ENCODE data around the gene PDK2. TPM values are rescaled to one million over a fixed set of nuclear protein-coding genes. Genes with fewer than 3 reads are reported as not detected.

Gene PDK2
- total and polyA plus RNA-seq, 2 donors (not counting 1 experiment from before 2014, with no cell fraction given), result 19.2 to 41.0 TPM

DNA sequence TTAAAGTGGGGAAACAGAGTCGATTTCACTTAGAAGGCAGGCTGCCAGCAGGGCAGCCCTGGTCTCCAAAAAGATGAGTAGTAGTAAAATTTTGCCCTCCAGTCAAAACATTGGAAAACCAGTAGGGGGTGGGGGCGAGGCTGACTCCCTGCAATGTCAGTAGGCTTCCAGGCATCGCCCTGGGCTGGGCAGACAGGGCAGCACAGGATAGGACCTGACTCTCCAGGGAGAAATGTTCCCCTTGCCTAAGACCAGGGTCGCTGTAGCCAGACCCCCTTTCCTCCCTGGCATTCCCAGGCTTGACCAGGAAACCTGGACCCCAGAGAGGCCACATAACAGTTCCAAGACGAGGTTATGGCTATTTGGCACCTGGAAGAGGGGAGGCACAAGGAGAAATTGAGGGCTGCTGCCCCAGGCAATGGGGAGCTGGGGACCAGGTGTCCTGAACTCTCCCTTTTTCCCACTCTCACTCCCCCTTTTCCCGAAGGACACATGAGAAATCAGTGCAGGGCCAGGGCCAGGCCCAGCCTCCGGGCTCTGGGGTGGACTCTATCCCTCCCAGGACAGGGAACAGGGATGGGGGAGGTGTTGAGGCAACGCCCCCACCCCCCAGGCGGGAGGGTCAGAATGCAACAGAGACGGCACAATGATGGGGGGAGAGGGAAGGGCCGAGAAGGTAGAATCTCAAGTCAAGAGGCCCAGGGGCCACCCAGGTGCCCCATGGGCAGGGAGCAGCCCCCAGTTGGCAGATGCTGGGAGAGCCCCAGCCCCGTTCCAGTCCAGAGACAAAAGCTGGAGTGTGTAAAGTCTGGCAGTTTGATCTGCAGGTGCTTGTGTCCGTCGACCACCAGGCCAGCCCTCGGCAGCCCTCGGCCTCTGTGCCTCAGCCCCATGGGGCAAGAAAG, 39.3 kb downstream of the PDK2 start:
- Histone ChIP-seq H3K27ac (ENCODE audit: insufficient read depth, low read length) (no peak overlapping the region), H3K9me3 (ENCODE audit: control insufficient read depth, insufficient read depth, low read depth, low read length) (no peaks in the 10 kb centered on the region), H3K4me1 (ENCODE audit: control insufficient read depth, extremely low read depth, insufficient read depth, low read length) (peaks cover 14% of the 10 kb centered on the region), H3K9ac (ENCODE audit: insufficient read depth, low read length) (no peak overlapping the region), H3K36me3 (ENCODE audit: control insufficient read depth, insufficient read depth, low read length) (peaks cover 32% of the 10 kb centered on the region), H3K79me2 (ENCODE audit: control insufficient read depth, insufficient read depth, low read length) (no peaks in the 10 kb centered on the region), H3K4me2 (ENCODE audit: extremely low read depth, insufficient read depth, low read length) (no peak overlapping the region), H2AFZ (ENCODE audit: low read length) (no peak overlapping the region), H3K27me3 (ENCODE audit: control insufficient read depth, insufficient read depth, low read length) (no peaks in the 10 kb centered on the region), H3K4me3 (replicated peaks in 1 of 4; ENCODE audit: control extremely low read depth in 1 of 4, insufficient read depth in 1 of 4, low read depth in 3 of 4, low read length in 4 of 4) (no peak overlapping the region), H4K20me1 (ENCODE audit: control insufficient read depth, extremely low read depth, insufficient read depth, low read length) (no peaks in the 10 kb centered on the region)
- no peak for DNase-seq (ENCODE audit: low read depth in 2 of 2)
- TF ChIP-seq, protein P1, sequence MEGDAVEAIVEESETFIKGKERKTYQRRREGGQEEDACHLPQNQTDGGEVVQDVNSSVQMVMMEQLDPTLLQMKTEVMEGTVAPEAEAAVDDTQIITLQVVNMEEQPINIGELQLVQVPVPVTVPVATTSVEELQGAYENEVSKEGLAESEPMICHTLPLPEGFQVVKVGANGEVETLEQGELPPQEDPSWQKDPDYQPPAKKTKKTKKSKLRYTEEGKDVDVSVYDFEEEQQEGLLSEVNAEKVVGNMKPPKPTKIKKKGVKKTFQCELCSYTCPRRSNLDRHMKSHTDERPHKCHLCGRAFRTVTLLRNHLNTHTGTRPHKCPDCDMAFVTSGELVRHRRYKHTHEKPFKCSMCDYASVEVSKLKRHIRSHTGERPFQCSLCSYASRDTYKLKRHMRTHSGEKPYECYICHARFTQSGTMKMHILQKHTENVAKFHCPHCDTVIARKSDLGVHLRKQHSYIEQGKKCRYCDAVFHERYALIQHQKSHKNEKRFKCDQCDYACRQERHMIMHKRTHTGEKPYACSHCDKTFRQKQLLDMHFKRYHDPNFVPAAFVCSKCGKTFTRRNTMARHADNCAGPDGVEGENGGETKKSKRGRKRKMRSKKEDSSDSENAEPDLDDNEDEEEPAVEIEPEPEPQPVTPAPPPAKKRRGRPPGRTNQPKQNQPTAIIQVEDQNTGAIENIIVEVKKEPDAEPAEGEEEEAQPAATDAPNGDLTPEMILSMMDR (conservative IDR thresholded peaks at IDR 0.05 in 1 of 2, IDR thresholded peaks at IDR 0.05 in 1 of 2; ENCODE audit: low read depth in 1 of 2, low read length in 2 of 2), result peak in 1 of 2 donors; percentile 4
- no peak for TF ChIP-seq EZH2 (IDR thresholded peaks at IDR 0.05; ENCODE audit: low read length, missing control alignments)

DNA sequence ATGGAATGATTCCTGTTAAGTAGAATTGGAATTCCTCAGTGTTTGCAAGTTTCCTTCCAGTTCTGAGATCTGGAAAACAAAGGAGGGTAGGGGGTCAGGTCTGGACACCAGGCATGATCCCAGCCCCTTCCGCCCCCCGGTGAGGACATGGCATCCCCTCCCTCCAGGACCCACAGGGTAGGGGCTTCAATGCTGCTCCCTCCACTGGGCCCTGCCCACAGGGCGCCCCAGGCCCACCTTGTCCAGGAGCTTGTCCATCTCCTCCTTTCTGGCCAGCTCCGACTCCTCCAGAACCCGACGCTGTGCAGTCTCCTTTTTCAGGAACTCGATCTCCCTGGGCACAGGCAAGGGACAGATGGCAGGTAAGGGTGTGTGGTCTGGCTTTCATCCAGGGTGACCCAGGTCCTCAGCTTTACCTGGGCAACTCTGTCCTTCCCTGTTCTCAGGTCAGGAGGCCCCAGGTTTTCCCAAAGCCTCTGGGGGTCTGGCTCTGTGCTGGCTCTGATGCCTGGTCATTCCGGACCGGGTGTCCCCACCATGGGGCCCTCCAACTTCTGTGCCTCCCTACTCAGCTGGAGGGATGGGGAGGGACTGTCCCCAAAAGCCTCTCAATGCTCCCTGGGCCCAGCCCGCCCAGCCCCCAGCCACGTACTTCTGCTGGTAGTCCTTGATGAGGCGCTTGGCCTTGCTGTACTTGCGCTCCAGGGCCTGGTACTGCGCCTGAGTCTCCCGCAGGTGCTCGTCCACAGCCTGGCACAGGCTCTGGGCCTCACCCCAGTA, 40.4 kb downstream of the PDK2 start:
- Histone ChIP-seq H3K9me3 (ENCODE audit: control insufficient read depth, insufficient read depth, low read depth, low read length) (no peaks in the 10 kb centered on the region), H3K9ac (ENCODE audit: insufficient read depth, low read length) (no peak overlapping the region), H3K27ac (ENCODE audit: insufficient read depth, low read length) (no peak overlapping the region), H4K20me1 (ENCODE audit: control insufficient read depth, extremely low read depth, insufficient read depth, low read length) (no peaks in the 10 kb centered on the region), H3K4me1 (ENCODE audit: control insufficient read depth, extremely low read depth, insufficient read depth, low read length) (peaks cover 14% of the 10 kb centered on the region), H2AFZ (ENCODE audit: low read length) (no peak overlapping the region), H3K4me3 (replicated peaks in 1 of 4; ENCODE audit: control extremely low read depth in 1 of 4, insufficient read depth in 1 of 4, low read depth in 3 of 4, low read length in 4 of 4) (no peak overlapping the region), H3K79me2 (ENCODE audit: control insufficient read depth, insufficient read depth, low read length) (no peaks in the 10 kb centered on the region), H3K4me2 (ENCODE audit: extremely low read depth, insufficient read depth, low read length) (no peak overlapping the region), H3K36me3 (ENCODE audit: control insufficient read depth, insufficient read depth, low read length) (peaks cover 41% of the 10 kb centered on the region), H3K27me3 (ENCODE audit: control insufficient read depth, insufficient read depth, low read length) (no peaks in the 10 kb centered on the region)
- TF ChIP-seq EZH2 (IDR thresholded peaks at IDR 0.05; ENCODE audit: low read length, missing control alignments), result no peak
- TF ChIP-seq, protein P1 (conservative IDR thresholded peaks at IDR 0.05 in 1 of 2, IDR thresholded peaks at IDR 0.05 in 1 of 2; ENCODE audit: low read depth in 1 of 2, low read length in 2 of 2), result no peak
- DNase-seq (ENCODE audit: low read depth in 2 of 2), result no peak

DNA sequence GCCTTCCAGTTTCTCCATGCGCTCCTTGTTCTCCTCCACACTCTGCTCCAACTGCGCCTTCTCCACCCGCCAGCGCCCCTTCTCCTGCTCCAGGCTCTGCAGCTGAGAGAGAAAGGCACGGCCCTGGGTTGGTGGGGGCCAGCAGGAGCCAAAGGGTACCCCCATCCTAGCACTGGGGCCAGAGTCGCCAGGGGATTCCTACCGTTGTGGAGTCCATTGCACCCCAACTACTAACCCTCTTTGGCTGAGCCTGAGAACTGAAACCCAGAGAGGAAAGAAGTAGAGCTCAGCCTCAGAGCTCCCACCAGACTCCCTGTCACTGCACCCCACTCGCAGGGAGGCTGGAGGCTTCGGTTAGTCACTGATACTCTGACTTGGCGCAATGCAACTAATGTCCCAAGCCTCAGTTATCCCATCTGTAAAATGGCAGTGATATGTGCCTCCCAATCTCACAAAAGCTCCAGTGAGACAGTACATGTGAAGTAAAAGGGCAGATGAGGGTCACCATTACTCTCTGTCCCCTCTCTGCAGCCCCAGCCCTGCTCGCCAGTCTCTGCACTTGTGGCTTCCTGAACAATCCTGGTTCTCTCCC, 41.0 kb downstream of the PDK2 start:
- no peak for DNase-seq (ENCODE audit: low read depth in 2 of 2)
- TF ChIP-seq EZH2 (IDR thresholded peaks at IDR 0.05; ENCODE audit: low read length, missing control alignments), result no peak
- TF ChIP-seq, protein P1 (conservative IDR thresholded peaks at IDR 0.05 in 1 of 2, IDR thresholded peaks at IDR 0.05 in 1 of 2; ENCODE audit: low read depth in 1 of 2, low read length in 2 of 2), result no peak
- H4K20me1 ChIP-seq (ENCODE audit: control insufficient read depth, extremely low read depth, insufficient read depth, low read length), result no peaks in the 10 kb centered on the region
- no peaks in the 10 kb centered on the region for H3K79me2 ChIP-seq (ENCODE audit: control insufficient read depth, insufficient read depth, low read length)
- no peaks in the 10 kb centered on the region for H3K9me3 ChIP-seq (ENCODE audit: control insufficient read depth, insufficient read depth, low read depth, low read length)
- peaks cover 48% of the 10 kb centered on the region for H3K36me3 ChIP-seq (ENCODE audit: control insufficient read depth, insufficient read depth, low read length)
- H3K4me1 ChIP-seq (ENCODE audit: control insufficient read depth, extremely low read depth, insufficient read depth, low read length), result peaks cover 14% of the 10 kb centered on the region
- H3K9ac ChIP-seq (ENCODE audit: insufficient read depth, low read length), result no peak overlapping the region
- no peak overlapping the region for H2AFZ ChIP-seq (ENCODE audit: low read length)
- no peak overlapping the region for H3K4me3 ChIP-seq (replicated peaks in 1 of 4; ENCODE audit: control extremely low read depth in 1 of 4, insufficient read depth in 1 of 4, low read depth in 3 of 4, low read length in 4 of 4)
- no peaks in the 10 kb centered on the region for H3K27me3 ChIP-seq (ENCODE audit: control insufficient read depth, insufficient read depth, low read length)
- H3K27ac ChIP-seq (ENCODE audit: insufficient read depth, low read length), result no peak overlapping the region
- H3K4me2 ChIP-seq (ENCODE audit: extremely low read depth, insufficient read depth, low read length), result no peak overlapping the region

Measured in fibroblast of lung (primary cell).